Ishikawa (cell line): ENCODE results near the gene MEDAG.

ENCODE experiments used
- CEBPB ChIP-seq: IDR thresholded peaks from 2 replicates; pipeline ENCODE4 v1.6.1; 2012
- EGR1 ChIP-seq: IDR thresholded peaks from 2 replicates; pipeline ENCODE4 v1.6.1; 2012
- REST ChIP-seq: IDR thresholded peaks from 2 replicates; pipeline ENCODE4 v1.6.1; 2012; ENCODE audit warnings: low read depth, mild to moderate bottlenecking

GRCh38 chr13:30867089-30867669 lies 38.9 kb upstream of the MEDAG start:
- TF ChIP-seq REST (no peak), EGR1 (no peak), CEBPB (no peak)
